ENCODE data around the gene RAB23.
A peak's percentile ranks its signal among the peaks of the same experiment; 100 is the strongest.

The RAB23 gene

DNA sequence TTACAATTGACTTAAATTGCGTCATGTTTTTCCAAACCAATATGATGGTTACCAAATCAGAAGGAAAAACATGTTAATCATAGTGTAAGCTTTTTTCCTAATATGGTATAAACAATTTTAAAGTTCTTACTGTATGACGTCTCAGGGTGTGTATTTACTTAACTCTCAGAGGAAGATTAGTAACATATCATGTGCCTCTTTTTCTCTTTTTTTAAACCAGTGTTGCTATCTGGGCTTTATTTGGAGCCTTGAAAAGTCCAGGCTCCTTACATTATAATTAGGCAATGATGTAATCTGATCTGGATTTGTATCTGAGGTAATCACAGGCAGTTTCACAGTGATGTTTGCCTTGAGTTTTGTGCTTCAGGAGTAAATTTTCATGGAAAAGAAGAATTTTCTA is 20.4 kb upstream of the RAB23 start:
- DNase-seq (ENCODE audit: low read depth): peak; percentile 88

DNA sequence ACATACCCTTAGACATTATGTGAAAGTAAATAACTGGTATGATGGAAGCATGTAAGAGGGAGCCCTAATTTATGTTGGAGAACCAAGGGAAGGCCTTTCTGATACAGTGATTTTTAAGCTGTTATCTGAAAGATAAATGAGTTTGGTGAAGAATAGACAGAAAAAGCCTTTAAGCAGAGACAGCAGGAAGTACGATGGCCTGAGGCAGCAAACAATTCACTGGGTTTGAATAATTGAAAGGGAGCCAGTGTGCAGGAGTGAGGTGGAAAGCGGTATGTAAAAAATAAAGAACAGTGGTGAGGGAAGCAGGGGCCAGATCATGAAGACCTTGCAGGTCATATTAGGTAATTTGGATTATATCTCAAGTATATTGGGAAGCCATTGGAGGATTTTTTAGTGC is 4.1 kb upstream of the RAB23 start:
- DNase-seq (ENCODE audit: low read depth): no peak

GRCh38 chr6:57224769-57225515 is 2.8 kb upstream of the RAB23 start:
- no peak for DNase-seq (ENCODE audit: low read depth)

- no peak for DNase-seq (ENCODE audit: low read depth)
Measured at GRCh38 chr6:57222743-57223077, 603 bp upstream of the RAB23 start.

- DNase-seq (ENCODE audit: low read depth): no peak
Measured at GRCh38 chr6:57221191-57221935, 744 bp downstream of the RAB23 start.

DNA sequence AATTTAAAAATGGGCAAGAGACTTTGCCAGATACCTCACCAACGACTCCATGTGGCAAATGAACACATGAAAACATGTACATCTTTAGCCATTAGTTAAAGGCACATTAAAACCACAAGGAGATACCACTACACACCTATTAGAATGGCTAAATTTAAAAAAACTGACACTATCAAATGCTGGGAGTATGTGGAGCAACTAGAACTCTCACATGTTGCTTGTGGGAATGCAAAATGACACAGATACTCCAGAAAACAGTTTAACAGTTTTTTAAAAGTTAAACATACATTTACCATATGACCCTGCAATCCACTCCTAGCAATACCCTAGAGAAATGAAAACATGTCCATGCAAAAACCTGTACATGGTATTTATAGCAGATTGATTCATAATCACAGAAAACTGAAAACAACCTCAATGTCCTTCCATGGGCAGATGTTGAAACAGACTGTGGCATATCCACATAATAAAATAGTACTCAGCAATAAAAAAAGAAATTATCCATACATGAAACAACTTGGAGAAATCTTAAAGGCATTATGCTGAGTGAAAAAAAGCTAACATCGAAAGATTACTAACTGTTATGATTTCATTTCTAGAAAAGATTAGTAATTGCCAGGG is 1.9 kb downstream of the RAB23 start:
- DNase-seq (ENCODE audit: low read depth): no peak

DNA sequence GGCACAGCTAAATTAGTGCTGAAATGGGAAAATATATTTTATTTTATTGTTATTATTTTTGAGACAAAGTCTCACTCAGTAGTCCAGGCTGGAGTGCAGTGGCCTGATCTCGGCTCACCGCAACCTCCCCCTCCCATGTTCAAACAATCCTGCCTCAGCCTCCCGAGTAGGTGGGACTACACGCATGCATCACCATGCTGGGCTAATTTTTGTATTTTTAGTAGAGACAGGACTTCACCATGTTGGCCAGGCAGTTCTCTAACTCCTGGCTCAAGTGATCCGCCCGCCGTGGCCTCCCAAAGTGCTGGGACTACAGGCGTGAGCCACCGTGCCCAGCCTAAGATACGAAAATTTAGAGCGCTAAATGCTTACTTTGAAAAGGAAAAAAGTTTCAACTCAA is 4.8 kb downstream of the RAB23 start:
- DNase-seq (ENCODE audit: low read depth): no peak

GRCh38 chr6:57216235-57217101 is 5.6 kb downstream of the RAB23 start:
- DNase-seq (ENCODE audit: low read depth): no peak

DNA sequence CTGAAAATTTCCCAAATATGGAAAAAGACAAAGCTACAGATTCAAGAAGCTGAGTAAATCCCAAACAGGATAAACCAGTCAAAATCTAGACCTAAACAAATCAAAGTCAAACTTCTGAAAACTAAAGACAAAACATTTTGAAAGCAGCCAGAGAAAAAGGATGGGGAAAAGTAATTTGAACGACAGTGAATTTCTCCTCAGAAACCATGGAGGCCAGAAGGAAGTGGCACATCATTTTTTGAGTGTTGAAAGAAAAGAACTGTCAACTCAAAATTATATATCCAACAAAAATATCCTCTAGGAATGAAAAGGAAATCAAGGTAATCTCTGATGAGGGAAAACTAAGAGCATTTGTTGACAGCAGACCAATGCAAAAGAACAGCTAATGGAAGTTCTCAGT is 6.8 kb downstream of the RAB23 start:
- no peak for DNase-seq (ENCODE audit: low read depth)

- DNase-seq (ENCODE audit: low read depth): no peak
Measured at GRCh38 chr6:57210060-57210459, 12.0 kb downstream of the RAB23 start.

- no peak for DNase-seq (ENCODE audit: low read depth)
Measured at GRCh38 chr6:57209030-57209429, 13.1 kb downstream of the RAB23 start.

DNA sequence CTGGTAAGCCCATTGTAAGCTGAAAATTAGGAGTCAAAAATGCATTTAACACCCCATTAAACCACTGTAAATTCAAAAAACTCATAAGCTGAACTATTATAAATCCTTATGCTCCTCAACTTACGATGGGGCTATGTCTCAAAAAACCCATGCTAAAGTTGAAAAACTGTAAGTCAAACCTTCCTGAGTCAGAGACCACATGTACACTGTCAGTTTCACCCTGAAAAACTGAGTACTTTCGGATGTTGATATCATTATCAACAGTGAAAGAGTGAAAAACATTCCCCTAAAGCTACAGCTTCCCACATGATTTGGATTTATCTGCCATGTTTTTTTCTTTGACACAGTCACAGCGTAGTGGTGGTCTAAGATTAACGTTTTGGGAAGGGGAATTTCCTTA is 14.2 kb downstream of the RAB23 start:
- no peak for DNase-seq (ENCODE audit: low read depth)

DNA sequence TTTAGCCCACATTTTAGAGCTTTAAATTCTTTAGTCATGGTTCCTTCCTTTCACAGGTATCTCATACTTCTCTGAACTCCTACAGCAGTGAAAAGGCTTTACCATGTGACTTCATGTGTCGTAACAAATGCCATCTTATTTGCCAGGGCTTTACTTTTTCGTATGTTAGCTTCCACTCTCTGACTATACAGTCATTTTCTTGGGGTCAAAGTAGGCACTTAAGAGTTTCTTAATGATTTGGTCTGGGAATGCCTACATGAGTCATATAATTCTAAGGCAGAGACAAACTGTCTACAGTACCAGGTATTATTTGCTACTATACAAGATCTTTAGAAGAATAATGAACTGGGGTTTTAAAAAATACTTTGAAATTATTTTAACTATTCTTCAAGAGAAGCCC is 15.0 kb downstream of the RAB23 start:
- DNase-seq (ENCODE audit: low read depth): no peak

- no peak for DNase-seq (ENCODE audit: low read depth)
Measured at GRCh38 chr6:57205550-57206328, 16.4 kb downstream of the RAB23 start.

GRCh38 chr6:57201718-57202117 is 20.4 kb downstream of the RAB23 start:
- no peak for DNase-seq (ENCODE audit: low read depth)

DNA sequence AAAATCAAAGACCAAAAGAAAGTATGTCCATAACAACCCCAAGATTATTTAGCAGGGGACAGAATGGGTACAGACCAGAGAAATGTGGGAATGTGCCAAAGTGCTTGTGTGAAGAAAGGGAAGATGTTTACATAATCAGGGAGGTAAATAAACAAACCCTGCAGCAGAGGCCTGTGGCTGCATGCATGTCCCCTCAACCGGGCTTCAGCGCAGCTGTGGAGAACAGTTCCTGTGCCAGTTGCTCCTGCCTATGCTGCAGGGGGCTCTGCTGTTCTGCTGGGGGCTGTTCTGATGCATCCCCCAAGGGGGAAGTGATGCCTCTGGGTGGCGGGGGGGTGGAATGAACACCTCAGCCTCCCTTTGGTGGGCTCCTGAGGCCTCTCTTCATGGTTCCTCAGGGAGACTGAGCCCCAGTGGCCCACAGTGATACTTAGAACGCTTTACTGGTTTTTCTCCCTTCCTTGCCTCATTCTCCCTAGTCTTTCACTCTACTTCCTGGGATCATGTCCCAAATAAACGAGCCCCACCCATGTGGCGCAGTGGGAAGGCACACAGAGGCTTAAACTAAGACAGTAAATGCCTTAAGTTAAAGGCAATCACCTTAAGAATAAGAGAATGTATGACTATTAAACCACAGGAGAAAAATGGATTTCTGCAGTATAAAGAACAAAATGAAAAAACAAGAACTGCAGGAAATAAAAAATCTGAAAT is 23.0 kb downstream of the RAB23 start:
- DNase-seq (ENCODE audit: low read depth): no peak

DNA sequence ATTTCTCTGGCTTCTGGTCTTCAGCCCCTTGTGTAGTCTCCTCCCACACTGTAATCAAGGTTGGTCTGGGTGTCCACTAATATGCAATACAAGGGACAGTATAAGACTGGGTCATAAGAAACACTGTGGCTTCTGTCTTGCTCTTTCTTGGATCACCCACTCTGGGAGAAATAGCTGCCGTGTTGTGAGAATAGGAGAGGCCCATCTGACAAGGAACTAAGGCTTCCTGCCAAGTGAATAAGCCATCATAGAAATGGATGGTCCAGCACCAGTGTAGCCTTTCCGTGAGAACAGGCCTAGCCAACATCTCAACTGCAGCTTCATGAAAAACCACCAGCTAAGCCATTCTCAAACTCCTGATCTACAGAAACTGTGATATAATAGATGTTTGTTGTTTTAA is 26.6 kb downstream of the RAB23 start:
- DNase-seq (ENCODE audit: low read depth): no peak

- no peak for DNase-seq (ENCODE audit: low read depth)
Measured at GRCh38 chr6:57193177-57193576, 28.9 kb downstream of the RAB23 start.

DNA sequence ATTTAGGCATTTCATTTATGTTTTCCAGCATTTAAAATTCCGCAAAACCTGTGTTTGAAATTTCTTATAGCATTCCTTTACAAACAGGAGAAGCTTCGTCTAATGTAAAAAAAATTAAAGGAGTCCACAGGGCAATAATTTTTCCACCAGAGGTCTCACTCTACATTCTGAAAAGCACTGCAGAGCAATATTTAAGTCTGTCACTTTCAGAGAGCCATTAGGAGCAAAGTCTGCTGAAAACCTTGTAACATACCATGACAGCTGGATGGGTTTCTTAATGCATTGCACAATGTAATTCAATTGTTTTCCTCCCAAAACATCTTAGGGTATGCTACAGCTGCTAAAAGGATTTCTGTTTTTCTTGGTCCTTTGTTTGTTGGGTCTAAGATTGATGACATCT is 32.0 kb downstream of the RAB23 start:
- no peak for DNase-seq (ENCODE audit: low read depth)

GRCh38 chr6:57183336-57183735 is 38.8 kb downstream of the RAB23 start:
- no peak for DNase-seq (ENCODE audit: low read depth)

GRCh38 chr6:57182017-57182432 is 40.1 kb downstream of the RAB23 start:
- DNase-seq (ENCODE audit: low read depth): no peak

Measured in non-pigmented ciliary epithelial cell (primary cell).